KOPT-K1 (cell line): Measurements from ENCODE around the gene ZNF267.
"Not testable (repeated sequence)": the region's sequence is repeated elsewhere in the genome, so short reads cannot be mapped to it uniquely, and the experiment has no call there.

ENCODE experiments used
- H3K27ac ChIP-seq: fragments of 200-600 bp; sonication (generic); 2 replicates; pipeline ENCODE4 v1.5.1; 2016; ENCODE audit warnings: antibody characterized with exemption, mild to moderate bottlenecking, low read depth, low read length; ENCODE audit not compliant: poor library complexity, severe bottlenecking
- H3K36me3 ChIP-seq: fragments of 200-600 bp; sonication (generic); 2 replicates; pipeline ENCODE4 v1.5.1; 2017; ENCODE audit warnings: antibody characterized with exemption, mild to moderate bottlenecking, low read length, moderate library complexity; ENCODE audit not compliant: insufficient read depth
- H3K9me3 ChIP-seq: fragments of 200-600 bp; sonication (generic); 2 replicates; pipeline ENCODE4 v1.5.1; 2017; ENCODE audit warnings: antibody characterized with exemption, low read length, mild to moderate bottlenecking; ENCODE audit not compliant: insufficient read depth, poor library complexity, severe bottlenecking

Gene ZNF267

GRCh38 chr16:31873556-31874365, at the start of gene ZNF267:
TSS of gene ZNF267 (plus strand) at chr16:31873807. CDS start at chr16:31873967, 160 bp downstream.
- Histone ChIP-seq H3K27ac (peak within 1 kb of the TSS; percentile 94), H3K36me3 (peaks cover 37% of the 10 kb centered on the region), H3K9me3 (peaks cover 23% of the 10 kb centered on the region)

DNA sequence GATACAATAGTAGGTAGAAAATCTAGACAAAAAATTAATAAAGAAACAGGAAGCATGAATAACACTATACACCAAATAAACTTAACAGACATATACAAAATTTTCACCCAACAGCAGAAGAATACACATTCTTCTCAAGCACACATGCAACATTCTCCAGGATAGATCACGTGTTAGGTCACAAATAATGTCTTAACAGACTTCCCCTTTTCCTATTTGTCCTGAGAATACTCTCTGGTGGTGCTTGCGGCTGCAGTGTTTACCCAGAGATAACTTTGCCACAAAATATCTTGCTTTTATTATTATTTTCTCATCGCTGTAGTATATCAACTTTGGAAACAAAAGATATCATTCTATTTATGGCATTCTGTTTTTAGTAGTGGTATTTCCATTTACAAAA, 40.6 kb upstream of the ZNF267 start:
- peaks cover 21% of the 10 kb centered on the region for H3K9me3 ChIP-seq
- H3K27ac ChIP-seq, result no peak overlapping the region
- no peaks in the 10 kb centered on the region for H3K36me3 ChIP-seq

DNA sequence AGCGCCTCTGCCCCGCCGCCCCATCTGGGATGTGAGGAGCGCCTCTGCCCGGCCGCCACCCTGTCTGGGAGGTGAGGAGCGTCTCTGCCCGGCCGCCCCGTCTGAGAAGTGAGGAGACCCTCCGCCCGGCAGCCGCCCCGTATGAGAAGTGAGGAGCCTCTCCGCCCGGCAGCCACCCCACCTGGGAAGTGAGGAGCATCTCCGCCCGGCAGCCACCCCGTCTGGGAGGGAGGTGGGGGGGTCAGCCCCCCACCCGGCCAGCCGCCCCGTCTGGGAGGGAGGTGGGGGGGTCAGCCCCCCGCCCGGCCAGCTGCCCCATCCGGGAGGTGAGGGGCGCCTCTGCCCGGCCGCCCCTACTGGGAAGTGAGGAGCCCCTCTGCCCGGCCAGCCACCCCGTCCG, 37.2 kb upstream of the ZNF267 start:
- not testable (repeated sequence) for H3K36me3 ChIP-seq, H3K27ac ChIP-seq
- H3K9me3 ChIP-seq, result peaks cover 27% of the 10 kb centered on the region

- no peak overlapping the region for H3K27ac ChIP-seq
- H3K9me3 ChIP-seq, result peaks cover 28% of the 10 kb centered on the region
- H3K36me3 ChIP-seq, result no peaks in the 10 kb centered on the region
Measured at GRCh38 chr16:31842864-31843263, 30.7 kb upstream of the ZNF267 start.

DNA sequence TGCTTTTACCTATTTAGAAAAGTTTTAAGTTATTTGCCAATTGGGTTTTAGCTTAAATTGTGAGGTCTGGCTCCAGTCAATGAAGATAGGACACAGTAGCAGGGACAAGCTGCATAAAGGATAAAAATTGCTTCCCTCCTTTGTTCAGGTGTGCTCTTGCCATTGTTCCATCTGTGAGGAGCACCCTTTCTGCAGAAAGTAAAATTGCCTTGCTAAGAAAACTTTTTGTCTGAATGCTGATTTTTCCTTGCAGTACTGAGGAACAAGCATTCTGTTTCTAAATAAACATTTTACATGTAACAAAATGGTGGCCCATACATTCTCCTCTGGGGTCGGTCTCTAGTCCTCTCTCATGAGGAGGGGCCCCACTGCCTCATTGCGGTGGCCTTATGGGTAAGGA, 25.0 kb upstream of the ZNF267 start:
- not testable (repeated sequence) for H3K27ac ChIP-seq
- peaks cover 40% of the 10 kb centered on the region for H3K9me3 ChIP-seq

DNA sequence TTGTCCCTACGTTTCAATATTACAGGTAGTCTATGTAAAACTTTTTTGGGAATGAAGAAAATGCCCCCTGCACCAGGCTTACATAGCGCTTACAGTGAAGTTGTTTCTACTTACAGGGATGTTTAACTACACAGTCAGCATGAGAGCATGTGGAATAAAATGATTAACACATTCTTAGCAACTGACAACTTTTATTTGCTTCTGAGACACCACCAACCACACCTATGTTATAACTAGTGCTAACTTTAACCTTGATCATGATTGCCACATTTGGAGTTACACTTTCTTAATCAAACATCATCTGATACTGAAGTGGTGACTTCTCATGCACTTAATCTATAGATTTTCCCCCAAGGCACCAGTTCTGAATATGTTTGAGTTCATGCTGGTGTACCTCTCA, 20.3 kb upstream of the ZNF267 start:
- Histone ChIP-seq H3K27ac (no peak overlapping the region), H3K9me3 (peaks cover 24% of the 10 kb centered on the region), H3K36me3 (no peaks in the 10 kb centered on the region)

More for the DNA sequence above, 25.0 kb upstream of the ZNF267 start:
- H3K36me3 ChIP-seq, result not testable (repeated sequence)

DNA sequence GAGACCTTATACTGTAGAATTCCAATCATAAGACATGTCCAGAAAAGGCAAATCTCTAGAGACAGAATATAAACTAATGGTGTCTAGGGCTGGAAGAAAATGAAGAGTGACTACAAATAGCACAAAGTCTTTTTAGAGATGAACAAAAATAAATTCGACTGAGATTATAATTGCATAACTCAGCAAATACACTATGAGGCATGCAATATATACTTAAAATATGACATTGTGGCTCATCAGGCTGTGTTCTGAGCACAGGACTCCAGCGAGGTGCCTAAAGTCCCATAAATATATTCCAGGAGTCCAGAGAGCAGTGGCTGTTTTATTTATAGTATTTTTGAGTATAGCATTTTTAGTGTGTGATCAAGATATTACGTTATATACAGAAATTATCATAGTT, 13.1 kb upstream of the ZNF267 start:
- Histone ChIP-seq H3K36me3 (no peaks in the 10 kb centered on the region), H3K9me3 (no peaks in the 10 kb centered on the region), H3K27ac (no peak overlapping the region)

GRCh38 chr16:31861455-31861854, 12.2 kb upstream of the ZNF267 start:
- Histone ChIP-seq H3K36me3 (no peaks in the 10 kb centered on the region), H3K9me3 (no peaks in the 10 kb centered on the region), H3K27ac (peak overlapping the region; percentile 26)

DNA sequence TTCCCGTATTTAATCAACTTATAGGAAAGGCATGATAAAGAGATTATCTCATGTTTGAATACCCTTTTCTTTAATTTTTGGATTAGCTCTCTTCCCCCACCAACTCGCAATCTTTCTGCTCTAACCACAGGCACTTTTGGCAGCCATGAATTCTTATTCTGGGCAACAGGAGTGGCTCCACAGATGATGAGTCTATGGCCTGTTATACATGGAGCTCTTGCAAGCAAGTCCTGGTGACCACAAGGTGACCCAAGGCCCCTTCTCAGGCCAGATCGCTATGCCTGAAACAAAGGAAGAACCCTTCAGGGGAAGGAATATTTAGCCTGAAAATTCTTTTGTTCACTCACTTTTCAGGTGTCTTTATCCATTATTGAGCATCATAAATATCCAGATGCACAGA, 10.8 kb upstream of the ZNF267 start:
- Histone ChIP-seq H3K9me3 (no peaks in the 10 kb centered on the region), H3K36me3 (no peaks in the 10 kb centered on the region), H3K27ac (no peak overlapping the region)

DNA sequence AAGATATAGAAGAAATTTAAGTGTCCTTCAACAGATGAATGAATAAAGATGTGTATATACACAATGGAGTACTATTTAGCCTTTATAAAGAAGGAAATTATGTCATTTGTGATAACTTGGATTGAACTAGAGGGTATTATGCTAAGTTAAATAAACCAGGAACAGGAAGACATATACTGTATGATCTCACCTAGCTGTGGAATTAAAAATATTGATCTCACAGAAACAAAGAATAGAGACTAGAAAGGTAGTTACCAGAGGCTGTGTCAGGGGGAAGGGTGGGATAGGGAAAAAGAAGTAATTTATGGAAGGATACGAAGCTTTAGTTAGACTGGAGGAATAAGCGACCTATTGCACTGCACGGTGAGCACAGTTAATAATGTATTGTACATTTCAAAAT, 5.4 kb upstream of the ZNF267 start:
- Histone ChIP-seq H3K36me3 (no peaks in the 10 kb centered on the region), H3K27ac (no peak overlapping the region), H3K9me3 (no peaks in the 10 kb centered on the region)

DNA sequence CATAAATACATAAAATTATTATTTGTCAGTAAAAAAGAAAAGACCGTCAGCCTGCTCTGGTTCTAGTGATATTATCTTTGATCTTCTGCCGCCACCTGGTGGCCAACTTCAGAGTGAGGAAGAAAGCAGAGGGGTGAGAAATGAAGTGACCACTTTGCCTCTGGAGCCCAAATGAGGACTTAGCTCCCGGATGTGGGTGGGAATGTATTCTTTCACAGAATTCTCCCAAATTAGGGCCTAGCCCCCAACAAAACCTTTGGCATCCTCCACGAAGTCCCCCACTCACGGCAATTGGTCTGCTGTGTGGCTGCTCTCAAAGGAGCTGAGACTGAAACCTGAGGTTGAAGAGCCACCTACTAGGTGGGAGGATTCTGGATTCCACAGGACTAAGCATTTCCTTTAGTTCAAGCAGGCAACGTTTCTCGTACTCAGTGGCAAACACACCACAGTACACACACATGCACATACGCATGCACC, 4.9 kb upstream of the ZNF267 start:
- Histone ChIP-seq H3K27ac (peak overlapping the region; percentile 38), H3K9me3 (no peaks in the 10 kb centered on the region), H3K36me3 (no peaks in the 10 kb centered on the region)

GRCh38 chr16:31869511-31870201, 4.0 kb upstream of the ZNF267 start:
- H3K36me3 ChIP-seq, result no peaks in the 10 kb centered on the region
- peak overlapping the region; percentile 64 for H3K27ac ChIP-seq
- no peaks in the 10 kb centered on the region for H3K9me3 ChIP-seq

- H3K36me3 ChIP-seq, result peaks cover 8% of the 10 kb centered on the region; the same call in 1 of the 2 replicates
- H3K9me3 ChIP-seq, result no peaks in the 10 kb centered on the region
- no peak overlapping the region for H3K27ac ChIP-seq
Measured at GRCh38 chr16:31870809-31871208, 2.8 kb upstream of the ZNF267 start.

- Histone ChIP-seq H3K36me3 (peaks cover 15% of the 10 kb centered on the region), H3K27ac (no peak overlapping the region), H3K9me3 (peaks cover 1% of the 10 kb centered on the region)
Measured at GRCh38 chr16:31871510-31871909, 2.1 kb upstream of the ZNF267 start.

DNA sequence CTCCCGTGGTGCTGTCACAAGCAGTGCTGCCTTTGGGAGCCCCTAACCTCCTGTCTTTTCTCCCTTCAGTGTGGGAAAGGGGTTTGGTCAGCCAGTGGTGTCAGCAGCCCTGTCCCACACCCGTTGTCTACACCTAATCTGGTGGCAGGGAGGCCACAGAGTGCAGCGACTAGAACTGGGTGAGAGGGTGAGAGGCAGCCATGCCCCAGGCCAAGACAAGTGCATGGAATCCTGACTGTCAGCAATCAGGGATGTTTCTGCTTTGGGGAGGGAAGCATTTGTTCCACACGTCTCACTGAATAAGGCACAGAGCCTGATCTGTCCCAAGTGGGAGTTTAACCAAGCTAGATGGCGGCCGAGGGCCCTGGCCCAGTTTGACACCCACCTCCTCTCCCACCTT, 1.4 kb upstream of the ZNF267 start:
- peaks cover 22% of the 10 kb centered on the region for H3K36me3 ChIP-seq
- peaks cover 8% of the 10 kb centered on the region for H3K9me3 ChIP-seq
- H3K27ac ChIP-seq, result no peak overlapping the region
